HG02943 (cell line): ENCODE results near the gene TMPRSS11F.
"Not testable (repeated sequence)": the region's sequence is repeated elsewhere in the genome, so short reads cannot be mapped to it uniquely, and the experiment has no call there.

Source experiments
- ATAC-seq: cut with Tn5 transposase; IDR thresholded peaks from one replicate; pipeline ENCODE4 v1.9.1; 2021; ENCODE audit warnings: mild to moderate bottlenecking, low read depth, moderate library complexity; ENCODE audit not compliant: unreplicated experiment

TMPRSS11F gene

GRCh38 chr4:68129793-68130192, at the start of gene TMPRSS11F:
Gene TMPRSS11F, minus strand, starts transcription at chr4:68129869. Its CDS starts 49 bp downstream, at chr4:68129820.
- ATAC-seq, result no peak

- no peak for ATAC-seq
Measured at GRCh38 chr4:68176904-68177303, 47.2 kb upstream of the TMPRSS11F start.

GRCh38 chr4:68176500-68176899, 46.8 kb upstream of the TMPRSS11F start:
- ATAC-seq, result no peak

- no peak for ATAC-seq
Measured at GRCh38 chr4:68175562-68176155, 46.0 kb upstream of the TMPRSS11F start.

GRCh38 chr4:68174389-68174788, 44.7 kb upstream of the TMPRSS11F start:
- not testable (repeated sequence) for ATAC-seq

- not testable (repeated sequence) for ATAC-seq
Measured at GRCh38 chr4:68172147-68172546, 42.5 kb upstream of the TMPRSS11F start.

- no peak for ATAC-seq
Measured at GRCh38 chr4:68167706-68168105, 38.0 kb upstream of the TMPRSS11F start.

- ATAC-seq, result no peak
Measured at GRCh38 chr4:68167166-68167565, 37.5 kb upstream of the TMPRSS11F start.

- no peak for ATAC-seq
Measured at GRCh38 chr4:68163754-68164153, 34.1 kb upstream of the TMPRSS11F start.

GRCh38 chr4:68162196-68162595, 32.5 kb upstream of the TMPRSS11F start:
- no peak for ATAC-seq

GRCh38 chr4:68152411-68152810, 22.7 kb upstream of the TMPRSS11F start:
- no peak for ATAC-seq

GRCh38 chr4:68148800-68149685, 19.4 kb upstream of the TMPRSS11F start:
- no peak for ATAC-seq

GRCh38 chr4:68147079-68147478, 17.4 kb upstream of the TMPRSS11F start:
- no peak for ATAC-seq

GRCh38 chr4:68145261-68145660, 15.6 kb upstream of the TMPRSS11F start:
- no peak for ATAC-seq

- ATAC-seq, result no peak
Measured at GRCh38 chr4:68141852-68142251, 12.2 kb upstream of the TMPRSS11F start.

- no peak for ATAC-seq
Measured at GRCh38 chr4:68132342-68132741, 2.7 kb upstream of the TMPRSS11F start.

GRCh38 chr4:68124262-68124661, 5.4 kb downstream of the TMPRSS11F start:
- no peak for ATAC-seq

- ATAC-seq, result no peak
Measured at GRCh38 chr4:68123525-68123924, 6.1 kb downstream of the TMPRSS11F start.

GRCh38 chr4:68119921-68120320, 9.7 kb downstream of the TMPRSS11F start:
- ATAC-seq, result no peak

GRCh38 chr4:68110441-68110840, 19.2 kb downstream of the TMPRSS11F start:
- no peak for ATAC-seq

- ATAC-seq, result no peak
Measured at GRCh38 chr4:68109868-68110267, 19.8 kb downstream of the TMPRSS11F start.

- ATAC-seq, result no peak
Measured at GRCh38 chr4:68082758-68083157, 46.9 kb downstream of the TMPRSS11F start.
